ENCODE results near the gene GARNL3.

- TF ChIP-seq CTCF (IDR thresholded peaks at IDR 0.05) (no peak), POLR2A (IDR thresholded peaks at IDR 0.05) (no peak)
Measured at GRCh38 chr9:127370147-127370579, 105.6 kb downstream of the GARNL3 start.

All from gastroesophageal sphincter (tissue), 3 donors.